Femur (tissue), 1 donor: ENCODE data around the gene PLAC1.

ENCODE experiments used
- DNase-seq: peaks from one replicate; pipeline ENCODE4 v3.0.0-alpha.2; 2017

PLAC1 gene

GRCh38 chrX:134537179-134537955 is 120.9 kb downstream of the PLAC1 start:
- no peak for DNase-seq

GRCh38 chrX:134533952-134534351 is 124.3 kb downstream of the PLAC1 start:
- DNase-seq, result no peak

DNA sequence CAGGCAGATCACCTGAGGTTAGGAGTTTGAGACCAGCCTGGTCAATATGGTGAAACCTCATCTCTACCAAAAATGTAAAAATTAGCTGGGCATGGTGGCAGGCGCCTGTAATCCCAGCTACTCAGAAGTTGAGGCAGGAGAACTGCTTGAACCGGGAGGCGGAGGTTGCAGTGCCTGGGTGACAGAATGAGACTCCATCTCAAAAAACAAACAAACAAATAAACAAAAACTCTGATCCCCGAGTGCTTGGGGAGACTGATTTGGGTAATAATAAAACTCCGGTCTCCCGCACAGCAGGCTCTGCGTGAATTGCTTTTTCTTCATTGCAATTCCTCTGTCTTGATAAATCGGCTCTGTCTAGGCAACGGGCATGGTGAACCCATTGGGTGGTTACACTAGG is 124.9 kb downstream of the PLAC1 start:
- DNase-seq, result no peak

DNA sequence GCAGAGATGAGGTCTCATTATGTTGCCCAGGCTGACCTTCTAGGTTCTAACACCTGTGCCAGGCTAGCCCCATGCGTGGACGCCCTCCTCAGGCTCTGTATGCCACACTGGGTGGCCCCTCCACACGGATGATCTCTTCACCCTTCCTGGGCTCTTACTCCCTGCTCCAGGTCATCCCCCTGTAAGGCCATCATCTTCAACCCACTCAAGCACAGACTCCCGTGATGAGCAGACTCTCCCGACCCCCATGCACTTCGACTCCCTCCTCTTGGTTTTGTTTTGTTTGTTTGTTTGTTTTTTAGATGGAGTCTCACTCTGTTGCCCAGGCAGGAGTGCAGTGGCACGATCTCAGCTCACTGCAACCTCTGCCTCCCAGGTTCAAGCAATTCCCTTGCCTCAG is 127.4 kb downstream of the PLAC1 start:
- no peak for DNase-seq

DNA sequence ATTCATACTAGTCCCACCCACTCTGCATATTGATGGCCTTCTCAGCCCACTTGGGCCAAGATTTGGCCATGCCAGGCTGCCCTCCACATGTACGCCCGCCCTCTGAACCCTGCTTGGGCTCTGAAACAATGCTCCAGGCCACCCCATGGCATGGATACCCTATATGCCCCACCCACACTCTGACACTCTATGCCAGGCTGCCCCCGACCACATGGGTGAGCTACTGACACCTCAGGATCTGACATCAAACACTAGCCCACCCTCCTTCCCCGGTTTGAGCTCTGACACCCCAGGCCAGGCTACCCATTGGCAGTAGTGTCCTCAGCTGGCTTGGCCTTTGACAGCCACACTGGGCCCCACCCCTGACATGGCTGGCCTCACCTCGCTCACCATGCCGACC is 128.8 kb downstream of the PLAC1 start:
- no peak for DNase-seq

DNA sequence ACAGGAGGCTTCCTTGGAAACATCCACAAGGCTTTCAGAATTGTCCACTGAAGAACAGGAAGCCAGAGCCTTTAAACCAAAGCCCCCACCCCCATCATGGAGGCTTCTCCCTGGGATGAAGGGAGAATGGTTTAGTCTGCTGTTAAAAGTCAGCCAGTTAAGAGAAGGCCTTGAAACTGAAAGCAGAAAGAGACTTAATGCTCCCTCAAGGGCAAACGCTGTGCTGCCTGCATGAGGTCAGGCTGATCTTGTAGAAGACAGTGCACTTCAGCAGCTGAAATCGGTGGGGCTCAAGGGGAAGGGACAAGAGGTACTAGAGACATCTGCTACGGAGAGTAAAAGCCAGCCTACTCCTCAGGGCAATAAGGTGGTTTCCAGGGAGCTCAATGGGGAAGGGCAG is 129.3 kb downstream of the PLAC1 start:
- no peak for DNase-seq

DNA sequence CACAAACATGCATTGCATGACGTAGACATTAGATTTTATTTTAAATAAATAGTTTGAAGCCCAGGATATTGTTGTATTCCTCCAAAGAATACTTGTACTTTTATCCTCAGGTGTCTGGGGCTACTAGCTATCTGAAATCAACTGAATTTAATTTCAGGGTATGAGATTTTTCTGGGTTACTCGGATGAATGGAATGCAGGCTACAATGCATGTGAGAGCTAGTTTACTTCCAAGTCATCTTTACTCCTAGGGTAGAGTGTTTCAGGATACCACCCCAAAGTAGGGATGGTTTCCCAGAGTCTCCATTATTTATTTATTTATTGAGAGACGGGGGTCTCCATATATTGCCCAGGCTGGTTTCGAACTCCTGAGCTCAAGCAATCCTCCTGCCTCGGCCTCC is 131.9 kb downstream of the PLAC1 start:
- no peak for DNase-seq

- DNase-seq, result no peak
These were observed 133.0 kb downstream of the PLAC1 start for GRCh38 chrX:134525086-134525792.

DNA sequence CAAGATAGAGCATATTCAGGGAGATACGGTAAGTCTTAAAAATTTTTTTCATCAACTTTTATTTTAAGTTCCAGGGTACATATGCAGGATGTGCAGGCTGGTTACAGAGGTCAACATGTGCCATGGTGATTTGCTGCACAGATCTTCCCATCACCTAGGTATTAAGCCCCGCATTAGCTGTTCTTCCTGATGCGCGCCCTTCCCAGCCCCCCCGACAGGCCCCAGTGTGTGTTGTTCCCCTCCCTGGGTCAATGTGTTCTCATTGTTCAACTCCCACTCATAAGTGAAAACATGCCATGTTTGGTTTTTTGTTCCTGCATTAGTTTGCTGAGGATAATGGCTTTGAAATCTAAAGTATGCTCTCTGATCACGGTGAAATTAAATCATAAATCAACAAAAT is 134.1 kb downstream of the PLAC1 start:
- no peak for DNase-seq

- DNase-seq, result no peak
These were observed 137.3 kb downstream of the PLAC1 start for GRCh38 chrX:134520860-134521390.
